ENCODE results near the gene BAZ2B.

Gene BAZ2B

GRCh38 chr2:159285929-159286708 lies 330.2 kb downstream of the BAZ2B start, which contains the start of gene WDSUB1:
WDSUB1 (minus strand) TSS chr2:159286703; CDS start chr2:159283069, 3,634 bp downstream.
- peak within 1 kb of the TSS; percentile 84 for H3K4me3 Mint-ChIP-seq
- H3K27ac Mint-ChIP-seq = peak within 1 kb of the TSS; percentile 79
- no peak for DNase-seq (ENCODE audit: low spot score)
- peaks cover 18% of the 10 kb centered on the region for H3K4me1 Mint-ChIP-seq (ENCODE audit: low read depth)
- no peaks in the 10 kb centered on the region for H3K27me3 Mint-ChIP-seq (ENCODE audit: low read depth)
- H3K36me3 Mint-ChIP-seq (ENCODE audit: low read depth) = peaks cover 6% of the 10 kb centered on the region
- H3K9me3 Mint-ChIP-seq = no peaks in the 10 kb centered on the region

- Mint-ChIP-seq H3K4me1 (ENCODE audit: low read depth) (peaks cover 13% of the 10 kb centered on the region), H3K9me3 (no peaks in the 10 kb centered on the region), H3K4me3 (peak overlapping the region; percentile 84), H3K36me3 (ENCODE audit: low read depth) (peaks cover 6% of the 10 kb centered on the region), H3K27ac (no peak overlapping the region), H3K27me3 (ENCODE audit: low read depth) (no peaks in the 10 kb centered on the region)
- no peak for DNase-seq (ENCODE audit: low spot score)
Measured at GRCh38 chr2:159285433-159285832, 330.9 kb downstream of the BAZ2B start.

- Mint-ChIP-seq H3K36me3 (ENCODE audit: low read depth) (peaks cover 7% of the 10 kb centered on the region), H3K27ac (no peak overlapping the region), H3K27me3 (ENCODE audit: low read depth) (no peaks in the 10 kb centered on the region), H3K9me3 (no peaks in the 10 kb centered on the region), H3K4me3 (no peak overlapping the region), H3K4me1 (ENCODE audit: low read depth) (peaks cover 8% of the 10 kb centered on the region)
- no peak for DNase-seq (ENCODE audit: low spot score)
Measured at GRCh38 chr2:159283529-159283928, 332.8 kb downstream of the BAZ2B start.

- no peaks in the 10 kb centered on the region for H3K27me3 Mint-ChIP-seq (ENCODE audit: low read depth)
- no peak for DNase-seq (ENCODE audit: low spot score)
- no peak overlapping the region for H3K27ac Mint-ChIP-seq
- no peaks in the 10 kb centered on the region for H3K9me3 Mint-ChIP-seq
- peaks cover 4% of the 10 kb centered on the region for H3K4me1 Mint-ChIP-seq (ENCODE audit: low read depth)
- peaks cover 6% of the 10 kb centered on the region for H3K36me3 Mint-ChIP-seq (ENCODE audit: low read depth)
- H3K4me3 Mint-ChIP-seq = no peak overlapping the region
Measured at GRCh38 chr2:159281002-159281401, 335.3 kb downstream of the BAZ2B start.

GRCh38 chr2:159279700-159280099 lies 336.6 kb downstream of the BAZ2B start:
- no peak for DNase-seq (ENCODE audit: low spot score)
- Mint-ChIP-seq H3K27ac (no peak overlapping the region), H3K27me3 (ENCODE audit: low read depth) (no peaks in the 10 kb centered on the region), H3K36me3 (ENCODE audit: low read depth) (peaks cover 8% of the 10 kb centered on the region), H3K9me3 (no peaks in the 10 kb centered on the region), H3K4me1 (ENCODE audit: low read depth) (peaks cover 5% of the 10 kb centered on the region), H3K4me3 (no peak overlapping the region)

GRCh38 chr2:159275111-159275510 lies 341.2 kb downstream of the BAZ2B start:
- no peaks in the 10 kb centered on the region for H3K9me3 Mint-ChIP-seq
- peaks cover 5% of the 10 kb centered on the region for H3K4me1 Mint-ChIP-seq (ENCODE audit: low read depth)
- no peak overlapping the region for H3K27ac Mint-ChIP-seq
- H3K4me3 Mint-ChIP-seq = no peak overlapping the region
- no peak for DNase-seq (ENCODE audit: low spot score)
- H3K27me3 Mint-ChIP-seq (ENCODE audit: low read depth) = no peaks in the 10 kb centered on the region
- peaks cover 10% of the 10 kb centered on the region for H3K36me3 Mint-ChIP-seq (ENCODE audit: low read depth)

- peaks cover 8% of the 10 kb centered on the region for H3K36me3 Mint-ChIP-seq (ENCODE audit: low read depth)
- H3K27me3 Mint-ChIP-seq (ENCODE audit: low read depth) = no peaks in the 10 kb centered on the region
- H3K9me3 Mint-ChIP-seq = no peaks in the 10 kb centered on the region
- DNase-seq (ENCODE audit: low spot score) = no peak
- no peak overlapping the region for H3K4me3 Mint-ChIP-seq
- peaks cover 5% of the 10 kb centered on the region for H3K4me1 Mint-ChIP-seq (ENCODE audit: low read depth)
- H3K27ac Mint-ChIP-seq = no peak overlapping the region
Measured at GRCh38 chr2:159272156-159272555, 344.2 kb downstream of the BAZ2B start.

GRCh38 chr2:159270744-159271379 lies 345.5 kb downstream of the BAZ2B start:
- Mint-ChIP-seq H3K36me3 (ENCODE audit: low read depth) (peaks cover 8% of the 10 kb centered on the region), H3K9me3 (no peaks in the 10 kb centered on the region), H3K4me1 (ENCODE audit: low read depth) (peaks cover 5% of the 10 kb centered on the region), H3K4me3 (no peak overlapping the region), H3K27ac (no peak overlapping the region), H3K27me3 (ENCODE audit: low read depth) (no peaks in the 10 kb centered on the region)
- DNase-seq (ENCODE audit: low spot score) = no peak
